HFF-Myc (cell line): ENCODE results near the gene CTCFL.

Experiments used
- DNase-seq: peaks from one replicate; pipeline ENCODE4 v3.0.0-alpha.2; 2011; ENCODE audit warnings: low read depth; ENCODE audit errors: extremely low read depth
- H3K4me3 ChIP-seq: replicated peaks from 2 replicates; pipeline ENCODE4 v1.5.1; 2011; ENCODE audit warnings: low read depth, mild to moderate bottlenecking, control low read depth, low read length
- CTCF ChIP-seq: IDR thresholded peaks from 2 replicates; pipeline ENCODE4 v1.5.1; 2012; ENCODE audit warnings: mild to moderate bottlenecking, low read depth, low read length, control low read depth; ENCODE audit errors: missing control alignments

CTCFL gene

DNA sequence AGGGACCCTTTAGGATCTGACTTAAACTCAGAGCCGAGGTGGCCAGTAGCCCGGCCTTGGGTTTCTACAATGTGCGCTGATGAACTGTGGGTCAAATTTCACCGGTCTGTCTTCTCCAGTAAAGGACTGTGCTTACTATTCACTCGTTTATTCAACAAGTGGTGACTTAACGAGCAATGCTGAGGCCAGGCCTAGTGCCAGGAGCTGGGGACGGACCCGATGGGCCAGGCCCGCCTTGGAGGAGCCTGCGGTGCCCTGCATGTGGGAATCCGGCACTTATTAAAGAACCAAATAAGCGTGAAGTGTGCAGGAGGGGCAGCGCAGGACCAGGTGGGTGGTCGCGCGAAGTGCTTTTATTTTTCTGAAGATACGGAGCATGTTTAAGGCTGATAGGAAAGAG lies 24.0 kb downstream of the CTCFL start:
- no peak for TF ChIP-seq CTCF
- DNase-seq, result no peak
- no peak overlapping the region for H3K4me3 ChIP-seq

DNA sequence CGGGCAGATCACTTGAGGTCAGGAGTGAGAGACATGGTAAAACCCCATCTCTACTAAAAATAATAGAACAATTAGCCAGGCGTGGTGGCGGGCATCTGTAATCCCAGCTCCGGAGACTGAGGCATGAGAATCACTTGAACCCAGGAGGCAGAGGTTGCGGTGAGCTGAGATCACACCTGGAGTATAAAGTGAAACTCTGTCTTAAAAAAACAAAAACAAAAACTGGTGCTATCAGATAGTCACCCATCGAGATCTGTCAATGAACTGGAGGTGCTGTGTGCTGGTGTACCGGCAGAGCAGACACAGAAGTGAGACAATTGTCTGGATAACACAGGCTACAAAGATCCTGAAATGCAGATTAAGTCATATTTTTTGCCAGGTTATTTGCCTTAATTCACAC lies 24.7 kb downstream of the CTCFL start:
- DNase-seq, result no peak
- TF ChIP-seq CTCF, result no peak
- H3K4me3 ChIP-seq, result no peak overlapping the region

DNA sequence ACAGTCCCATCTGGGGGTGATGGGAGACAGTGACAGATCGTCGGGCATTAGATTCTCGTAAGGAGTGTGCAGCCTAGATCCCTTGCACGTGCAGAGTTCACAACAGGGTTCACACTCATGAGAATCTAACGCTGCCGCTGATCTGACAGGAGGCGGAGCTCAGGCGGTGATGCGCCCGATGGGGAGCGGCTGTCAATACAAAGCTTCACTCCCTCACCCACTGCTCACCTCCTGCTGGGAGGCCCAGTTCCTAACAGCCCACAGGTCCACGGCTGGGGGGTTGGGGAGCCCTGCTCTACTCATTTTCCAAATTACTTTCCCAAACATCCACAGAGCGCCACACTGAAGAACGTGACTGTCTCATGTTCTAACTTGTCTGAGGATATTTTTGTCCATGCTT lies 25.3 kb downstream of the CTCFL start:
- DNase-seq, result no peak
- TF ChIP-seq CTCF, result no peak
- no peak overlapping the region for H3K4me3 ChIP-seq

GRCh38 chr20:57498425-57499400 lies 26.2 kb downstream of the CTCFL start:
- peak; percentile 34 for TF ChIP-seq CTCF
- H3K4me3 ChIP-seq, result no peak overlapping the region

GRCh38 chr20:57496592-57496991 lies 28.3 kb downstream of the CTCFL start:
- H3K4me3 ChIP-seq, result no peak overlapping the region
- no peak for DNase-seq
- no peak for TF ChIP-seq CTCF

More at GRCh38 chr20:57498425-57499400, 26.2 kb downstream of the CTCFL start:
- DNase-seq, result no peak

DNA sequence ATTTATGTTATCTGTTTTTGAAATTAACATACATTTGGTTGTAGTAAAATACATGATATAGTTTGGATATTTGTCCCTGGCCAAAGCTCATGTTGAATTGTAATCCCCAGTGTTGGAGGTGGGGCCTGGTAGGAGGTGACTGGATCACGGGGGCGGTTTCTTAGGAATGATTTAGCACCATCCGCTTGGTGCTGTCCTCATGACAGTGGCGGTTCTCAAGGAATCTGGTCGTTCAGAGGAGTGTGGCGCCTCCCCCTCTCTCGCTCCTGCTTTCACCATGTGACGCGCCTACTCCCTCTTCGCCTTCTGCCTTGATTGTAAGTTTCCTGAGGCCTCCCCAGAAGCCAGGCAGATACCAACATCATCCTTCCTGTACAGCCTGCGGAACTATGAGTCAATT lies 29.0 kb downstream of the CTCFL start:
- no peak for DNase-seq
- no peak for TF ChIP-seq CTCF
- no peak overlapping the region for H3K4me3 ChIP-seq
